HEK293 (cell line): ENCODE data around the gene HMX1.

ENCODE experiments used
- CTCF ChIP-seq: fragments of 450-650 bp; formaldehyde crosslinking; IDR thresholded peaks from 2 replicates; pipeline ENCODE4 v1.5.1; 2016; ENCODE audit warnings: missing biosample characterization, missing genetic modification characterization
- KLF16 ChIP-seq: fragments of 450-650 bp; formaldehyde crosslinking; IDR thresholded peaks from 2 replicates; pipeline ENCODE4 v1.5.1; 2017; ENCODE audit warnings: missing biosample characterization, missing genetic modification characterization
- REST ChIP-seq: fragments of 450-650 bp; formaldehyde crosslinking; IDR thresholded peaks from 2 replicates; pipeline ENCODE4 v1.5.1; 2016; ENCODE audit warnings: missing biosample characterization, missing genetic modification characterization
- TCF7L2 ChIP-seq: IDR thresholded peaks from 2 replicates; pipeline ENCODE4 v1.6.1; 2011; ENCODE audit warnings: low read depth, mild to moderate bottlenecking, inconsistent platforms, low read length, moderate library complexity, borderline replicate concordance
- ZNF10 ChIP-seq: fragments of 450-650 bp; formaldehyde crosslinking; IDR thresholded peaks from 2 replicates; pipeline ENCODE4 v1.5.1; 2017; ENCODE audit warnings: missing biosample characterization, missing genetic modification characterization
- ZNF16 ChIP-seq: fragments of 450-650 bp; formaldehyde crosslinking; IDR thresholded peaks from 2 replicates; pipeline ENCODE4 v1.5.1; 2016; ENCODE audit warnings: low read depth, missing biosample characterization, missing genetic modification characterization
- ZNF324 ChIP-seq: fragments of 450-650 bp; formaldehyde crosslinking; IDR thresholded peaks from 2 replicates; pipeline ENCODE4 v1.5.1; 2016; ENCODE audit warnings: missing biosample characterization, missing genetic modification characterization
- ZNF701 ChIP-seq: fragments of 450-650 bp; formaldehyde crosslinking; IDR thresholded peaks from 2 replicates; pipeline ENCODE4 v1.5.1; 2016; ENCODE audit warnings: missing biosample characterization, missing genetic modification characterization
- ZNF792 ChIP-seq: fragments of 450-650 bp; formaldehyde crosslinking; IDR thresholded peaks from 2 replicates; pipeline ENCODE4 v1.5.1; 2016; ENCODE audit warnings: missing biosample characterization, missing genetic modification characterization

DNA sequence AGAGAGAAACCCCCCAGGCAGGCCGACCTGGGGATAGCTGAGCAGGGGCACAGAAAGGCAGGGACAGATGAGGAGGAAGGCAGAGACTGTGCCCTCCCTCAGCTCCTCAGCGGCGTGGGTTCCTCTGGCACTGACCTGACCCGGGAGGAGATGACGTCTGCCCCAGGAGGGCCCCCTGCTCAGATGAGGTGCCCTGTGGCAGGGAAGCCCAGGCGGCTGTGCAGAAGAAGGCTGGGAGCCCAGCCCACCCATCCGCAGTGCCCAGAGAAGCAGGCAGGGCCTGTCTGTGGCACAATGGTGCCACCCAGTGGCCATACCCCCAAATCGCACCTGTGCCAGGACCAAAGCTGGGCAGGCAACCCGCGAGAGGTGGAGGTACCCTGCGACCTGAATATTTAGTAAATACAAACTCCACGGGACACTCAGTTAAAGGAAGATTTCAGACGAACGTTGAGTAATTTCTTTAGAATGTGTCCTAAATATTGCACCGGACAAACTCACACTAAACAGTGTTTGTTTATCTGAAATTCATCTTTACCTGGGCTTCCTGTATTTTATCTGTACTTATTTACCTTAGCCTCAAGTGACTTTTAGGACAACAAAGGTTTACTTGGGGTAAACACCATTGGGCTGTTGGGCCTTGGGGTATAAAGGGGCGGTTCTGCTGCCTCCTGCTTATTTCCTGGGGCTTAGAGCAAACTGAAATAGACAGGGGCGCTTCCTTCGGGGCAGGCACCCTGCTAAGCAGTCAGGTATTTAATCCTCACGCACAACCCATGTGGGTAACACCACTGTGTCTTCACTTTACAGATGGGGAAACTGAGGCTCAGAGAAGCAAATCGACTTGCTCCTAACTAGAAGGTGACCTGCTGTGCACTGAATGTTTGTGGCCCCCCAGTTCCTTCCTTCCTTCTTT lies 46.5 kb upstream of the HMX1 start:
- peak; percentile 82 for TF ChIP-seq CTCF
- TF ChIP-seq ZNF701 (tag by site-specific recombination): no peak
- TF ChIP-seq ZNF324 (tag by site-specific recombination): no peak
- TF ChIP-seq ZNF16 (tag by site-specific recombination): no peak
- no peak for TF ChIP-seq KLF16 (tag by site-specific recombination)
- no peak for TF ChIP-seq ZNF792 (tag by site-specific recombination)
- TF ChIP-seq REST (tag by site-specific recombination): no peak
- TF ChIP-seq ZNF10 (tag by site-specific recombination): no peak
- no peak for TF ChIP-seq TCF7L2
